T-helper 1 cell treated with Interleukin-12 subunit alpha and Interleukin-12 subunit beta and Interleukin-4 antibody, amounts not matched to agents 30 ng/mL and 1 ng/mL, for 36 hours (primary cell): ENCODE results near the gene MSANTD1. TPM values are rescaled to one million over a fixed set of nuclear protein-coding genes. Genes with fewer than 3 reads are reported as not detected.

Source experiments
- intact Hi-C: fragments of 100-400 bp; cut with micrococcal nuclease; formaldehyde crosslinking; loops from one replicate; pipeline ENCODE4 v1.15.1; 2024
- total RNA-seq: library from RNA; stranded (reverse); gene quantifications from 2 replicates; pipeline ENCODE4 v1.2.3, GENCODE V29; 2022

Gene MSANTD1
- total RNA-seq, 1 donor from 2014 or later = 2.2 TPM

- intact Hi-C loops = no loop called here
Observed at GRCh38 chr4:3232001-3232400, 17.0 kb upstream of the MSANTD1 start.

GRCh38 chr4:3232871-3233271, 16.1 kb upstream of the MSANTD1 start:
- intact Hi-C loops = no loop called here

- intact Hi-C loops = no loop called here
Observed at GRCh38 chr4:3233391-3234071, 15.4 kb upstream of the MSANTD1 start.

GRCh38 chr4:3234171-3235029, 14.6 kb upstream of the MSANTD1 start:
- intact Hi-C loops = no loop called here

GRCh38 chr4:3235030-3235345, 14.0 kb upstream of the MSANTD1 start:
- intact Hi-C loops = no loop called here

GRCh38 chr4:3235581-3235980, 13.4 kb upstream of the MSANTD1 start:
- intact Hi-C loops = no loop called here

GRCh38 chr4:3236326-3236878, 12.6 kb upstream of the MSANTD1 start:
- intact Hi-C loops = no loop called here

- intact Hi-C loops = no loop called here
Observed at GRCh38 chr4:3237266-3237665, 11.7 kb upstream of the MSANTD1 start.

- intact Hi-C loops = no loop called here
Observed at GRCh38 chr4:3237712-3238560, 11.0 kb upstream of the MSANTD1 start.

- intact Hi-C loops = no loop called here
Observed at GRCh38 chr4:3238721-3239120, 10.2 kb upstream of the MSANTD1 start.

- intact Hi-C loops = no loop called here
Observed at GRCh38 chr4:3239303-3239702, 9.7 kb upstream of the MSANTD1 start.

GRCh38 chr4:3239998-3240920, 8.7 kb upstream of the MSANTD1 start:
- intact Hi-C loops = loop anchor here (10.0 kb wide), 1 partner anchor 45 kb away; no protein-coding TSS in a partner anchor

- intact Hi-C loops = loop anchor here (10.0 kb wide), 1 partner anchor 46 kb away; no protein-coding TSS in a partner anchor
Observed at GRCh38 chr4:3240936-3241522, 7.9 kb upstream of the MSANTD1 start.

- intact Hi-C loops = loop anchor here (10.0 kb wide), 1 partner anchor 47 kb away; no protein-coding TSS in a partner anchor
Observed at GRCh38 chr4:3241898-3242524, 6.9 kb upstream of the MSANTD1 start.

- intact Hi-C loops = loop anchor here (10.0 kb wide), 1 partner anchor 48 kb away; no protein-coding TSS in a partner anchor
Observed at GRCh38 chr4:3243136-3243780, 5.7 kb upstream of the MSANTD1 start.

- intact Hi-C loops = loop anchor here (10.0 kb wide), 1 partner anchor 49 kb away; no protein-coding TSS in a partner anchor
Observed at GRCh38 chr4:3244002-3244401, 5.0 kb upstream of the MSANTD1 start.

- intact Hi-C loops = loop anchor here (10.0 kb wide), 1 partner anchor 50 kb away; no protein-coding TSS in a partner anchor
Observed at GRCh38 chr4:3244747-3245146, 4.2 kb upstream of the MSANTD1 start.

GRCh38 chr4:3245676-3246075, 3.3 kb upstream of the MSANTD1 start:
- intact Hi-C loops = loop anchor here (10.0 kb wide), 1 partner anchor 51 kb away; no protein-coding TSS in a partner anchor
